ENCODE results near the gene THRAP3.
"Not testable (repeated sequence)": the region's sequence is repeated elsewhere in the genome, so short reads cannot be mapped to it uniquely, and the experiment has no call there.

The THRAP3 gene

GRCh38 chr1:36223996-36224536 lies at the start of gene THRAP3:
Gene THRAP3, plus strand, starts transcription at chr1:36224443. Its CDS starts 58,121 bp downstream, at chr1:36282564.
- DNase-seq, result peak; percentile 97

GRCh38 chr1:36174713-36175112 lies 49.5 kb upstream of the THRAP3 start:
- DNase-seq, result no peak

- no peak for DNase-seq
These were observed 48.8 kb upstream of the THRAP3 start for GRCh38 chr1:36175137-36176095.

- no peak for DNase-seq
These were observed 47.9 kb upstream of the THRAP3 start for GRCh38 chr1:36176106-36176949.

GRCh38 chr1:36177589-36178431 lies 46.4 kb upstream of the THRAP3 start:
- no peak for DNase-seq

GRCh38 chr1:36178471-36179219 lies 45.6 kb upstream of the THRAP3 start:
- DNase-seq, result no peak

GRCh38 chr1:36179220-36179600 lies 45.0 kb upstream of the THRAP3 start:
- no peak for DNase-seq

GRCh38 chr1:36182734-36183133 lies 41.5 kb upstream of the THRAP3 start:
- no peak for DNase-seq

- DNase-seq, result no peak
These were observed 40.9 kb upstream of the THRAP3 start for GRCh38 chr1:36183309-36183856.

- peak; percentile 72 for DNase-seq
These were observed 36.2 kb upstream of the THRAP3 start for GRCh38 chr1:36187800-36188593.

- DNase-seq, result not testable (repeated sequence)
These were observed 27.4 kb upstream of the THRAP3 start for GRCh38 chr1:36196805-36197204.

- no peak for DNase-seq
These were observed 25.6 kb upstream of the THRAP3 start for GRCh38 chr1:36198641-36199040.

- no peak for DNase-seq
These were observed 24.1 kb upstream of the THRAP3 start for GRCh38 chr1:36199934-36200741.

- no peak for DNase-seq
These were observed 21.2 kb upstream of the THRAP3 start for GRCh38 chr1:36203027-36203553.

GRCh38 chr1:36203554-36204346 lies 20.5 kb upstream of the THRAP3 start:
- peak; percentile 40 for DNase-seq

- DNase-seq, result no peak
These were observed 19.8 kb upstream of the THRAP3 start for GRCh38 chr1:36204347-36204909.

GRCh38 chr1:36206323-36206858 lies 17.9 kb upstream of the THRAP3 start:
- DNase-seq, result no peak

- DNase-seq, result peak; percentile 17
These were observed 16.9 kb upstream of the THRAP3 start for GRCh38 chr1:36207339-36207738.
